GM19240 (cell line): ENCODE measurements around the gene CUEDC2.

Experiments used
- DNase-seq: peaks from one replicate; pipeline ENCODE4 v3.0.0; 2011; ENCODE audit warnings: low spot score; ENCODE audit not compliant: insufficient read length

CUEDC2 gene, protein sequence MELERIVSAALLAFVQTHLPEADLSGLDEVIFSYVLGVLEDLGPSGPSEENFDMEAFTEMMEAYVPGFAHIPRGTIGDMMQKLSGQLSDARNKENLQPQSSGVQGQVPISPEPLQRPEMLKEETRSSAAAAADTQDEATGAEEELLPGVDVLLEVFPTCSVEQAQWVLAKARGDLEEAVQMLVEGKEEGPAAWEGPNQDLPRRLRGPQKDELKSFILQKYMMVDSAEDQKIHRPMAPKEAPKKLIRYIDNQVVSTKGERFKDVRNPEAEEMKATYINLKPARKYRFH

GRCh38 chr10:102432162-102432950 is at the start of gene CUEDC2:
TSS of gene CUEDC2 (minus strand) at chr10:102432574. CDS start at chr10:102425188, 7,386 bp downstream.
- peak; percentile 89 for DNase-seq

GRCh38 chr10:102480396-102480795 is 48.0 kb upstream of the CUEDC2 start:
- no peak for DNase-seq

DNA sequence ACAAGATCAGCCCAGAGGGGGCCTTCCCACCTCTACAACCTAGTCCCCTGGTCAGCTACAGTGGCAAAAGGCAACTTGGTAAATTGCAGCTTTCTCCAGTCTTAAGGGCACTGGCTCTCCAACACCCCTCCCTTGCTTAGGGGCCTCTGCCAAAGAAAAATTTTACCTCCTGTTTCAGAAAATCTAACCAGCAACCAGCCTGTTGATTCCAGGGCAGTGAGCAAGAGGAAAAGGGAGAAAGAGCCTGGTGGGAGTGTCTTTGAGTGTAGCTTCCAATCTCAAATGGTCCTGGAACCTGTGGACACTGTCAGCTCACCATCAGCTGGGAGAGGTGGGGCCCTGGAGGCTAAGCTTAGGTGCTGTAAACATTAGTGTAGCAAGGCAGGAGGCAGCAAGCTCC is 47.3 kb upstream of the CUEDC2 start:
- DNase-seq: no peak

GRCh38 chr10:102476466-102477141 is 44.2 kb upstream of the CUEDC2 start:
- no peak for DNase-seq

GRCh38 chr10:102475451-102476040 is 43.2 kb upstream of the CUEDC2 start:
- no peak for DNase-seq

DNA sequence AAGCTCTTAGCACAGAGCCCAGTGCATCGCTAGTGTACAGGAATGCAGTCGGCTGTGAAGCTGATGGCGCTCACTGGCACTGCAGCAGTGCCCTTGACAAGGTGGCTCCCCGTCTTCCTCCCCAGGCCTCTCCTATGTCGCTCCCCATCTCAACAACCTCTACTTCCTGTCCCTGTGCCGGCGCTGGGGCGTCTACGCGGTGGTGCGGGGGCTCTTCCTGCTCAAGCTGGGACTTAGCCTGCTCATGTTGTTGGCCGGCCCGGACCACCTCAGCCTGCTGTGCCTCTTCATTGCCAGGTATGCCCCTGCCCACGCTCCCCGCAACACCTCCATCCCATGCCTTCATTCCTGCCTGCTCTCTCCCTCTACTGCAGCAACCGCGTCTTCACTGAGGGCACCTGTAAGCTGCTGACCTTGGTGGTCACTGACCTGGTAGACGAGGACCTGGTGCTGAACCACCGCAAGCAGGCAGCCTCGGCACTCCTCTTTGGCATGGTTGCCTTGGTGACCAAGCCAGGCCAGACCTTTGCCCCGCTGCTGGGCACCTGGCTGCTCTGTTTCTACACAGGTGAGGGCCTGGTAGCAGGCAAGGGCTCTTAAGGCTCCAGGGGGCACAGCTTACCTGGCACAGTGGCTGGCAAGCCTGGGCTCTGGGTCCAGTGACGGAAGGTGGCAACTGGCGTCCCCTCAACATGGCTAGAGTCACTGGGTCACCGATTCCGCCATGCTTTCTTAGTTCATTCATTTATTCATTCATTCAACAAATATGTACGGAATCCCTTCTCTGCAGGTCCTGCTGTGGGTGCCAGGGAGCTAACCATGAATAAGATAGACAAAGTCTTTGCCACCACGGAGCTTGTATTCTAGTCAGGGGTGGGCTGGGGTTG is 41.3 kb upstream of the CUEDC2 start:
- DNase-seq: no peak

DNA sequence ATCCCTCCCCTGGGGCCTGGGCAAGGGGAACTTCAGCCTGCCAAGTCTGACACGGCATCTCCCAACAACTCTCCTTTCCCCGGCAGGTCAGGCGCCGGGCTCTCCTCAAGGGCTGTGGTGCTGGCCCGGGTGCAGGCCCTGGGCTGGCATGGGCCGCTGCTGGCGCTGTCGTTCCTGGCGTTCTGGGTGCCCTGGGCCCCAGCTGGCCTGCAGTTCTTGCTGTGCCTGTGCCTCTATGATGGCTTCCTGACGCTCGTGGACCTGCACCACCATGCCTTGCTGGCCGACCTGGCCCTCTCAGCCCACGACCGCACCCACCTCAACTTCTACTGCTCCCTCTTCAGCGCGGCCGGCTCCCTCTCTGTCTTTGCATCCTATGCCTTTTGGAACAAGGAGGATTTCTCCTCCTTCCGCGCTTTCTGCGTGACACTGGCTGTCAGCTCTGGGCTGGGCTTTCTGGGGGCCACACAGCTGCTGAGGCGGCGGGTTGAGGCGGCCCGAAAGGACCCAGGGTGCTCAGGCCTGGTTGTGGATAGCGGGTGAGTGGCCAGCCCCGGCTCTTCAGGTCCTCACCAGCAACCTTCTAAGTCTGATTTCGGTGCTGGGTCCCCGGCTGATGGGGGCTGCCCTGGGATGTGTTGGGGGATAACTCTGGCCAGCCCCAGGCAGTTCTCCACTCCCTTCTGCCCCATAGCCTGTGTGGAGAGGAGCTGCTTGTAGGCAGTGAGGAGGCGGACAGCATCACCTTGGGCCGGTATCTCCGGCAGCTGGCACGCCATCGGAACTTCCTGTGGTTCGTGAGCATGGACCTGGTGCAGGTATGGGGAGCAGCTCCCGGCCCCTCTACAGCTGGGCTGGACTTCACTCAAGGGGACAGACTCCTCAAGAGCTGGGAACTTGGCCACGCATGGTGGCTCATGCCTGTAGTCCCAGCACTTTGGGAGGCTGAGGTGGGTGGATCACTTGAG is 38.5 kb upstream of the CUEDC2 start:
- DNase-seq: no peak

DNA sequence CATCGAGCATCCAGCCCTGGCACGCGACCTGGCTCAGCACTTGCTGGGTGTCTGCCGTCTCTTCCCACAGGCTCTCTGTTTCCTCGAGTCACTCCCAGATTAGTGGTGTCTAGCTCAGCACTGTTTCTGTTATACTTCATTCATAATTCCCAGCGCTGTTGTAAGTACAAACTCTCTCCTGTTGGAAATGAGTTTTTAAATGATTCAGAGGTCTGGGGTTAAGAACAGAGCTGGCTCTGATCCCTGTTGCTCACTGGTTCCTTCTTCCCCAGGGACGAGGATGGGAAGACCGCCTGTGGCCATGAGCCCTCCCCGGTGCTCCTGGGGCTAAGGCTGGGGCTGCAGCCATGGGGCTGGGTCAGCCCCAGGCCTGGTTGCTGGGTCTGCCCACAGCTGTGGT is 36.3 kb upstream of the CUEDC2 start:
- DNase-seq: no peak

DNA sequence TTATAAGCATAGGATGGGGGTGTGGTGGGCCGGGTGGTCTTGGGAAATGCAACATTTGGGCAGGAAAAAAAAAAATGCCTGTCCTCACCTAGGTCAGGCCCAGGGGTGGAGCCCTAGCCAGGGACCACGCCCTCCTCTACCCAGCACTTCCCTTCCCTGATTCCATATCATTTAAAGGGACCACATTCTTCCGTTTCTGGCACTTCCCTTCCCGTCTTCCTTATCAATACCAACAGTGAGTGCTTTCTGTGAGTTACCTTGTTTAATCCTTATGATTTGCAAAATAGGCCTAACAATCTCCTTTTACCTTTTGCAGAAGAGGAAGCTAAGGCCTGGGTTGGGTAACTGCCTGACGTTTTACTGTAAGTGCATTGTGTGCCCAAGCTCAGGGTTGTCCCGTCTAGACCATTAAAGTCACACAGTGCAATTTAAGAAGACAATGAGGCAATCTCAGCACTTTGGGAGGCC is 35.6 kb upstream of the CUEDC2 start:
- DNase-seq: no peak

- DNase-seq: no peak
Measured at GRCh38 chr10:102467318-102467717, 34.9 kb upstream of the CUEDC2 start.

DNA sequence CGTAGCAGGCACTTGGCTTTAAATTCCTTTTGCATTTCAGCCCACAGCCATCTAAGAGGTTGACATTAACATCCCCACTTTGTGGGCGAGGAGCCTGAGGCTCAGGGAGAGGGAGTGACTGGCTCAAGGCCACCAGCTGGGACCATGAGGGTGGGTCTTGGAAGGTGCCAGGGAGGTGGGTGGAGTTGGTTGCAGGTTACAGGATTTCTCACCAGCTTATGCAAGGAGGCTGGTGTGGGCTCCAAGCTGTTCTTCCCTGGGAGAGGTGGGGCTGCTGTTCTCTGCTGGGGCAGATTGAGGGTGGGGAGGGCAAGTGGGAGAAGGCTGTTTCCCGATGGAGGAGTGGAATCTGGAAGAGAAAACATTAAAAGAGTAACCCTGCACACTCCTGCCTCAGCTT is 33.1 kb upstream of the CUEDC2 start:
- DNase-seq: no peak

- DNase-seq: no peak
Measured at GRCh38 chr10:102463983-102464382, 31.6 kb upstream of the CUEDC2 start.

DNA sequence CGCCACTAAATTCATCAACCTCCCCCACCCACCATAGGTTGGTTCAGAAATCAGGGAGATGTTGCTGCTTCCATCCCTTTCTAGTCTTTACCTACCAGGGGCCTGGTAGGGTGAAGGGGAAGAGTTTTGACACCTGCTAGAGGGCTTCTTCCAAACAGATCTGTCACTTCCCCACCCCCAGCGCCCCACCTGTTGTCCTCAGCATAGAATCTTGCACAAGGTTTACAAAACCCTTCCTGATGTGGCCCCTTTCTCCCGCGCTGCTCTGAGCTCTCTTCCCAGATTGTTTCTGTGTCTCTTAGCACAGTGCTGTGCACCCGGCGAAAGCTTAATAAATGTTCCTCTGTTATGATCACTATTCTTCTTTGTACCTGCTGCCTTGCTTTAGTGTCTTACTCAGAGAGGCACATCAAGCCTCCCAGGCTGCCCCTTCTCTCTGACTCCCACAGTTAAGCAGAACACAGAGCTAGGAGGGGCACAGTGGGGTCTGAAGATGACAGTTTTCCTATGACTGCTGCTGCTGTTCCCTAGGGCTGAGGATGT is 30.2 kb upstream of the CUEDC2 start:
- no peak for DNase-seq

DNA sequence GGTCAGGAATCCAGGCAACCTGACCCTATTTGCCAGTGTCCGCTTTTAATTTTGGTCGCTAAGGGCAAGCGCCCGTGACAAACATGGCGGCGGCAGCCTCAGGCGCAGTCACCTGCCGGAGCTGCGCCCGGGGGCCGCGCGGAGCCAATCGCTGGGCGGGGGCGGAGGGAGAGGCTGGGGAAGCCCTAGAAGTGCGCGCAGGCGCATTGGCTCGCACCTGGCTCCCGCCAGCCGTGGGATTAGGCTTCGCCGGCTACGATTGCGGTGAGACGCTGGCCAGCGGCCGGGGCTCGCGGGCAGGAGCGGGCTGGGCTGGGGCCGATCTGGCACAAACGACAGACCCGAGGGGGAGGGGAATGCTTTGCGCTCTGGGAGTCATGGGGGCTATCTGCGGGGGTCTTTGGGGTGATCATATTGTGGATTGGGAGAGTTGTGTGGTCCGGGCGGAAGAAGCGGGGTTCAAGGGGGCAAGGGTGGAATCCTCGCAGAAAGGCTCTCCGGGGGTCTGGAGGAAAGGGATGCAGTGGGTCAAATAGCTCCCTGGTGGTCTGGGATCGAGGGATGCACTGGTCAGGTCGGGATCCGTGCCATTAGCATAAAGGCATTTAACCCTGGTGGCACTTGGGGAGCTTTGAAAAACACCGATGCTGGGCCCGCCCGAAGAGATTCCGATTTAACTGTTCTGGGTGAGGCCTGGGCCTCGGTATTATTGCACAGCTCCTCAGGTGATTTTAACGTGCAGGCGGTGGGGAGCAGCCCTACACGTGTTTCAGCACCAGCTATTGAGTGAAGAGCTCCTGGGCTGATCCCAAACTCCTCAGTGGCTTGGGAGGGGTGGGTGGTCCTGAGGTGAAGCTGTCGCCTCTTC is 29.0 kb upstream of the CUEDC2 start:
- DNase-seq: peak; percentile 97

DNA sequence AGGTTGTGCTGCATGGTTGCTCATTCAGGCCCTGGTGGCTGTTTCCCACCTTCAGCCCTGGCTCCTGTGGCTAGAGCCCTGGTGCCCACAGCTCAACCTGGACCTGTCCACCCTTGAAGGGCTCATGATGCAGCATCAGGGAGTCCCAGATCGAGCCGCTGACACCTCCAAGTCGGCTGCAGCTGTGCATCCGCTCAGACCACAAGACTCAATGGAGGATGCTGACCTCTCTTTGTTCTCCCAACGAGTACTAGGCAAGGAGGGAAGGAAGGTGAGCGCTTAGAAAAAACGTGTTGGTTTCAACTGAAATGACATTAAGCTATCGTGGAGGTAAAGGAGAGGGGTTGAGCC is 28.4 kb upstream of the CUEDC2 start:
- no peak for DNase-seq

GRCh38 chr10:102458656-102459055 is 26.3 kb upstream of the CUEDC2 start:
- DNase-seq: no peak

GRCh38 chr10:102457591-102458150 is 25.3 kb upstream of the CUEDC2 start:
- DNase-seq: no peak

DNA sequence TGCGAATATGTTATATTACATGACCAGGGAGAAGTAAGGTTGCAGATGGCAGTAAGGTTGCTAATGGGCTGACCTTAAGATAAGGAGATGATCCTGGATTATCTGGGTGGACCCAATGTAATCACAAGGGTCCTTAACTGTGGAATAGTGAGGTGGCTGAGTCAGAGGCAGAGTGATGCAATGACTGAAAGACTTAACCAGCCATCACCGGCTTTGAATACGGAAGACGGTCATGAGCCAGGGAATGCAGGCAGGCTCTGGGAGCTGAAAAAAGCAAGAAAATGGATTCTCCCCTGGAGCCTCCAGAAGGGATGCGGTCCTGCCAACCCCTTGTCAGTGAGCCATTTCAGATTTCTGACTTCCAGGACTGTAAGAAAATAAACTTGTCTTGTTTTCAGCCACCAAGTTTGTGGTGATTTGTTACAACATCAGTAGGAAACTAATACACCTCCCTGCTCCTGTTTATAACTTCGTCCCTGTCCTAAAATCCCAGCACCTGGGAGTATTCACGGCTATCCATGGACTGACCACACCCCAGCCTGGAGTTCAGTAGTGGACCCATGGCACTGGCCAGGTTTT is 23.6 kb upstream of the CUEDC2 start:
- no peak for DNase-seq
